Gastroesophageal sphincter (tissue), 4 donors: ENCODE measurements around the gene FGF14. TPM values are rescaled to one million over a fixed set of nuclear protein-coding genes. Genes with fewer than 3 reads are reported as not detected.
A peak's percentile ranks its signal among the peaks of the same experiment; 100 is the strongest.

Source experiments
- ATAC-seq: fragments of 150-250 bp; one replicate; pipeline ENCODE4 v1.9.1; 2016; ENCODE audit warnings: mild to moderate bottlenecking, moderate library complexity
- H3K27ac ChIP-seq, 4 donors: fragments of 200-600 bp; sonication (generic) in 3 of 4; 1 replicate in 3 of 4; 2 replicates in 1 of 4; pipeline ENCODE4 v1.5.1; 2016 to 2019
- H3K27me3 ChIP-seq: fragments of 200-600 bp; sonication (generic); one replicate; pipeline ENCODE4 v1.5.1; 2019
- H3K36me3 ChIP-seq, 2 donors: fragments of 200-600 bp; sonication (generic); one replicate each; pipeline ENCODE4 v1.5.1; 2019; ENCODE audit warnings: control low read depth in 1 of 2
- H3K4me1 ChIP-seq, 3 donors: fragments of 200-600 bp; sonication (generic); 1 replicate in 2 of 3; 2 replicates in 1 of 3; pipeline ENCODE4 v1.5.1; 2016 to 2019; ENCODE audit warnings: control low read depth in 2 of 3
- H3K4me3 ChIP-seq, 2 donors: fragments of 200-600 bp; sonication (generic); one replicate each; pipeline ENCODE4 v1.5.1; 2019; ENCODE audit warnings: mild to moderate bottlenecking in 1 of 2, moderate library complexity in 1 of 2
- H3K9me3 ChIP-seq, 3 donors: fragments of 200-600 bp; sonication (generic); one replicate each; pipeline ENCODE4 v1.5.1; 2017 to 2019; ENCODE audit warnings: control low read depth in 2 of 3
- CTCF ChIP-seq, 4 experiments: fragments of 200-600 bp in 2 of 4; fragments of 450-650 bp in 2 of 4; sonication (generic) in 1 of 4; IDR thresholded peaks; one replicate each; pipeline ENCODE4 v1.5.1; 2017 to 2019; ENCODE audit warnings: antibody characterized with exemption in 4 of 4, mild to moderate bottlenecking in 2 of 4, moderate library complexity in 2 of 4
- EP300 ChIP-seq: sonication (generic); formaldehyde crosslinking; IDR thresholded peaks from one replicate; pipeline ENCODE4 v1.6.1; 2017; ENCODE audit warnings: antibody characterized with exemption, mild to moderate bottlenecking
- POLR2A ChIP-seq, 2 donors: fragments of 450-650 bp; IDR thresholded peaks; one replicate each; pipeline ENCODE4 v1.6.1; 2017; ENCODE audit warnings: antibody characterized with exemption in 2 of 2, mild to moderate bottlenecking in 2 of 2, moderate library complexity in 1 of 2
- POLR2AphosphoS5 ChIP-seq: sonication (generic); formaldehyde crosslinking; IDR thresholded peaks from one replicate; pipeline ENCODE4 v1.6.1; 2017; ENCODE audit warnings: antibody characterized with exemption
- WGBS, 2 donors: methylation state at CpG; one replicate each; pipeline ENCODE4 v1.1.5; 2018; ENCODE audit warnings: low coverage in 1 of 2; 5-methylcytosine and 5-hydroxymethylcytosine counted together
- total RNA-seq, 4 donors: library from RNA; depleted of rRNA; stranded (reverse); fragments of >200 nt; gene quantifications; one replicate each; pipeline ENCODE4 v1.1.0, GENCODE V29; 2016

The FGF14 gene
- total RNA-seq, 4 donors from 2014 or later, result 0.31 to 2.0 (median 0.95) TPM

DNA sequence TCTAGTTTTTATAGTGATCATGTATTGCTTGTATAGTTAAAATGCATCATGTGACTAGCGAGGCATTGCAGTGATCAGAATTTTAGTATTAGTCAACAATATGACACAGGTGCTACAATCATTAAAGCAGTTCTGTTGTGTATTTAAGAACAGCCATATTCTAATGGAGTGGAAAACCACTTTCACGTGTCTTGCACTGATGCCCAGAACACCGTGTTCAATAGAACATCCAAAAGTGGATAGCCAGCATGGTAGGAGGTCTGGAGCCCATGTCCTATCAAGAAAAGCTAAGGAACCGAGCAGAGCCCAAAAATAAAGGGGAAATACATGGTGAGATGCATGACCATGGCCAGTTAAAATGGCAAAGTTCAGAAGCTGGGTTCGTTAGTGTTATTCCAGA is 55.1 kb downstream of the FGF14 start:
- WGBS, 2 donors, result 89 to 92% methylated on average over 4 to 5 of the region's 5 CpGs
- no peak overlapping the region for H3K4me3 ChIP-seq
- H3K27ac ChIP-seq, result no peak overlapping the region
- H3K4me1 ChIP-seq, result no peaks in the 10 kb centered on the region
- ATAC-seq, result no peak
- no peaks in the 10 kb centered on the region for H3K27me3 ChIP-seq
- no peak for TF ChIP-seq POLR2AphosphoS5
- TF ChIP-seq CTCF (IDR thresholded peaks at IDR 0.05), result no peak
- no peak for TF ChIP-seq POLR2A (IDR thresholded peaks at IDR 0.05)
- no peak for TF ChIP-seq EP300
- no peaks in the 10 kb centered on the region for H3K36me3 ChIP-seq
- no peaks in the 10 kb centered on the region for H3K9me3 ChIP-seq

DNA sequence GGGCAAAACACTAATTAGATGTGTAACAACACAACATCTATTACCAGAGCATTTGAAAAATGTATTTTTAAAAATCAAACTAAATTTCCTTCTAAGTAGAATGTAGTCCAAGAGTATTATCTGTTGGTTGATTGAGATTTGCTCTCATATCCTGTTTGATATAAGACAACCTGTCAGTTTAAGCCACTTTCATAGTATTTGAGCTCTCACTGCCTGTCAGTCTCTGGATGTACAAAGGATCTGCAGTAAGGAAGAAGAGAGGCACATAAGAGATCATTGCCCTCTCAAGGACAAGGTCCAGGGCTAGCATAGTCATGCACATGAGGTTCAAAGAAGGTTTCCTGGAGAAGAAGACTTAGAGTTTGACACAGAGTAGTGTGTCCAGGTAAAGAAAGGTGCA is 57.4 kb downstream of the FGF14 start:
- no peak for ATAC-seq
- TF ChIP-seq POLR2AphosphoS5, result no peak
- no peak for TF ChIP-seq EP300
- no peak for TF ChIP-seq POLR2A (IDR thresholded peaks at IDR 0.05)
- TF ChIP-seq CTCF (IDR thresholded peaks at IDR 0.05), result no peak
- H3K27ac ChIP-seq, result no peak overlapping the region
- no peaks in the 10 kb centered on the region for H3K4me1 ChIP-seq
- H3K36me3 ChIP-seq, result no peaks in the 10 kb centered on the region
- H3K9me3 ChIP-seq, result no peaks in the 10 kb centered on the region
- H3K4me3 ChIP-seq, result no peak overlapping the region
- H3K27me3 ChIP-seq, result no peaks in the 10 kb centered on the region

GRCh38 chr13:102333320-102334198 is 68.3 kb downstream of the FGF14 start:
- no peaks in the 10 kb centered on the region for H3K36me3 ChIP-seq
- no peak overlapping the region for H3K4me3 ChIP-seq
- H3K9me3 ChIP-seq, result no peaks in the 10 kb centered on the region
- no peaks in the 10 kb centered on the region for H3K27me3 ChIP-seq
- TF ChIP-seq EP300, result no peak
- no peak for TF ChIP-seq POLR2A (IDR thresholded peaks at IDR 0.05)
- no peak for TF ChIP-seq POLR2AphosphoS5
- no peak for TF ChIP-seq CTCF (IDR thresholded peaks at IDR 0.05)
- 51 to 57% methylated on average over 7 to 8 of the region's 8 CpGs for WGBS, 2 donors
- peak overlapping the region in 2 of 4 donors; percentile 1 to 19 for H3K27ac ChIP-seq
- H3K4me1 ChIP-seq, result no peaks in the 10 kb centered on the region
- ATAC-seq, result peak; percentile 28

- H3K4me3 ChIP-seq, result no peak overlapping the region
- TF ChIP-seq EP300 (no peak), CTCF (IDR thresholded peaks at IDR 0.05) (no peak), POLR2A (IDR thresholded peaks at IDR 0.05) (no peak), POLR2AphosphoS5 (no peak)
- 83 to 91% methylated on average over 1 of the region's 1 CpG for WGBS, 2 donors
- H3K9me3 ChIP-seq, result no peaks in the 10 kb centered on the region
- H3K36me3 ChIP-seq, result no peaks in the 10 kb centered on the region
- no peaks in the 10 kb centered on the region for H3K27me3 ChIP-seq
- H3K4me1 ChIP-seq, result peaks cover 0 to 16% (median 0%) of the 10 kb centered on the region in 3 donors
- ATAC-seq, result no peak
- no peak overlapping the region for H3K27ac ChIP-seq
Measured at GRCh38 chr13:102328909-102329308, 72.9 kb downstream of the FGF14 start.

DNA sequence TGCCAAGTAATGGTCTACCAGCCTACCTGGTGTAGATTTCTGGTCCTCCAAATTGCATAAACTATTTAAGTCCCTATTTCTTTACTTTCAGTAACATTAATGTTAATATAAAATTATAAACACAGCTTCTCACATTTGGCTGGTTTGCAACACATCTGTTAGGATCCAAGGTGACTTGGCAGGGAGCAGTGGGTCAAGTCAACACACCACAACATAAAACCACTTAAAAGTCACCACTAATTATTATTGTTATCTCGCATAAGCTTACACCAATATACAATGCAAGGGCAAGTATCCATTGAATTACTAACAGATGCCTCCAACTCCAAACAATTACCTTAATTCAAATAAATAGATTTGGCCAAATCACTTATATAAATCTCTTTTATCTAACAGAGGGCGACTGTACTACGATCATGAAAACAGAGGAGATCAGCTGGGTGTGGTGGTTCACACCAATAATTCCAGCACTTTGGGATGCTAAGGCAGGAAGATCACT is 74.7 kb downstream of the FGF14 start:
- Histone ChIP-seq H3K9me3 (no peaks in the 10 kb centered on the region), H3K4me3 (no peak overlapping the region), H3K4me1 (peaks cover 0 to 16% (median 0%) of the 10 kb centered on the region in 3 donors), H3K36me3 (no peaks in the 10 kb centered on the region), H3K27ac (no peak overlapping the region), H3K27me3 (no peaks in the 10 kb centered on the region)
- ATAC-seq, result no peak
- WGBS, 2 donors, result 41 to 43% methylated on average over 3 of the region's 3 CpGs
- TF ChIP-seq POLR2AphosphoS5 (no peak), EP300 (no peak), CTCF (IDR thresholded peaks at IDR 0.05) (no peak), POLR2A (IDR thresholded peaks at IDR 0.05) (no peak)
